Fibroblast of the aortic adventitia (primary cell): ENCODE results near the gene C1orf210. TPM values are rescaled to one million over a fixed set of nuclear protein-coding genes. Genes with fewer than 3 reads are reported as not detected.

Experiments
- DNase-seq: peaks from one replicate; pipeline ENCODE4 v3.0.0-alpha.2; 2010; ENCODE audit warnings: low read depth
- H3K4me3 ChIP-seq: 2 replicates; pipeline ENCODE4 v1.5.1; 2011; ENCODE audit warnings: low read depth, mild to moderate bottlenecking, control low read depth, low read length, moderate library complexity
- CTCF ChIP-seq: IDR thresholded peaks from 2 replicates; pipeline ENCODE4 v1.5.1; 2011; ENCODE audit warnings: mild to moderate bottlenecking, low read length, control low read depth, inconsistent platforms; ENCODE audit not compliant: insufficient read depth
- total RNA-seq: library from RNA; depleted of rRNA; stranded (reverse); fragments of >200 nt; gene quantifications from 2 replicates; pipeline ENCODE4 v1.2.3, GENCODE V29; 2012; ENCODE audit warnings: low replicate concordance

Gene C1orf210
- total RNA-seq, 1 donor, result not detected

DNA sequence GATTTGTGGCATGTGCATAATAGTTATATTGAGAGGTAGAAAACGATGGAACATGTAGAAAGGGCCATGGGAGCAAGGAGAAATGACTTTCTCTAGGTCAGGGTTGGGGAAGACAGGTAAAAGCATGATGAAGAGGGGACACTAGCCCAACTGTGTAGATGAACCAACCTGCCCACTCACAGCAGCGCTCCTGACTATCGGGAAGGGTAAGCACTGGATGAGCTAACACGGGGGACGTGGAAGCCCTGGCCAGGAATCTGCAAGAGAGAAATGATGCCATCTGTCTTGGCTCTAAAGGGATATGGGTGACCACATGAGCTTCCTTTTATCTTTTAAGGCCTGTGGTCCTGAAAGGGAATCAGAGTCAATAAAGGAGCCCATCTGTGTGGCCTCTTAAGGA is 51.8 kb downstream of the C1orf210 start:
- TF ChIP-seq CTCF, result no peak
- DNase-seq, result no peak
- no peak overlapping the region for H3K4me3 ChIP-seq

DNA sequence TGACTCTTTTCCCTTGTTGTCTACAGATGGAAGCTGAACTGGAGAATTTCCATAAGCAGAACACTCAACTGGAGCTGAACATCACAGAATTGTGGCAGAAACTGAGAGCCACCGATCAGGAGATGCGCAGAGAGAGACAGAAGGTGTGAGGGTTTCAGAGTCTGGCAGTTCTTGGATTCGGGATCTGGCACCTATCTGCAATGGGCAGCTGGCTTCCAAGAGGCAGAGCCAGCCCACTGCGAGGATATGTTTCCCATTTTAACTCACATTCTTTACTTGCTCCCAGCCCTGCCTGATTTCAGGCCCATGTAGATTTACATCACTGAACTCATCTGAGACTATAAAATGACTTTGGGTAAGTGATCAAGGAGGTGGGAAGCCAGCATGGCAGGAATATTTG is 52.9 kb downstream of the C1orf210 start:
- peak; percentile 44 for DNase-seq
- peak overlapping the region; percentile 18 for H3K4me3 ChIP-seq
- no peak for TF ChIP-seq CTCF

DNA sequence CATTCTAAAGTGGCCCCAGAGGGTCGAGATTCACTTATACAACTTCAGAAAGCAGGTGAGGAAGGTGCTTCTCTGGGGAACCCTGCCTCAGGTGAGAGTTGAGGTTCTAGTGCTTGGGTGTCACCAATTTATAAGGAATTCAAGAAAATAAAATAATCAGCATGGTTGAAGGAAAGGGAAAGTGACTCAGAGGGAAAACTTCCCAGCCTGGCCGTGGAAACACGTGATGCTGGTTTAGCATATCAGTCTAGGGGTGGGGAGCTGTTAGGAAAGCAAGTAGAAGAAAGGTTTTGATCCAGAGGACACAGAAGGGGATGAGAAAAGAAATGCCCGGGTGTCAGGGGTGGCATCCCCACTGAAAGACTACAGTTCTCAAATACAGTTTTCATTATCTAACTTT is 53.3 kb downstream of the C1orf210 start:
- peak; percentile 86 for DNase-seq
- TF ChIP-seq CTCF, result no peak

More for the DNA sequence above, 53.3 kb downstream of the C1orf210 start:
- no peak overlapping the region for H3K4me3 ChIP-seq

Other genes with a start within 250 kb of the C1orf210 start
- gene EBNA1BP2, start 113.3 kb downstream of the C1orf210 start, total RNA-seq, result 59.4 and 65.9 TPM in 2 replicates
- gene CFAP57, start 113.3 kb downstream of the C1orf210 start, total RNA-seq, result 0.45 and 0.49 TPM in 2 replicates
- gene TMEM125, start 15.6 kb downstream of the C1orf210 start, total RNA-seq, result not detected in 2 replicates
- gene TIE1, start 15.4 kb upstream of the C1orf210 start, total RNA-seq, result 0.81 and 5.2 TPM in 2 replicates
- gene MPL, start 52.2 kb upstream of the C1orf210 start, total RNA-seq, result not detected in 2 replicates
- gene CDC20, start 73.4 kb upstream of the C1orf210 start, total RNA-seq, result 0.33 and 23.9 TPM in 2 replicates
- gene ELOVL1, start 82.4 kb upstream of the C1orf210 start, total RNA-seq, result 18.2 and 78.5 TPM in 2 replicates
- gene MED8, start 104.2 kb upstream of the C1orf210 start, total RNA-seq, result 12.8 and 43.1 TPM in 2 replicates
- gene SZT2, start 104.3 kb upstream of the C1orf210 start, total RNA-seq, result 26.0 and 35.4 TPM in 2 replicates
- gene HYI, start 168.3 kb upstream of the C1orf210 start, total RNA-seq, result 24.0 and 33.2 TPM in 2 replicates
- gene PTPRF, start 245.3 kb upstream of the C1orf210 start, total RNA-seq, result 18.2 and 23.6 TPM in 2 replicates